Activated naive CD4-positive, alpha-beta T cell treated with Interleukin-2 at 50 U/mL for 16 hours (primary cell): ENCODE results near the gene COL7A1.
"Not testable (repeated sequence)": the region's sequence is repeated elsewhere in the genome, so short reads cannot be mapped to it uniquely, and the experiment has no call there.

Experiments used
- DNase-seq: peaks from one replicate; pipeline ENCODE4 v3.0.0-alpha.2; 2020

Gene COL7A1

DNA sequence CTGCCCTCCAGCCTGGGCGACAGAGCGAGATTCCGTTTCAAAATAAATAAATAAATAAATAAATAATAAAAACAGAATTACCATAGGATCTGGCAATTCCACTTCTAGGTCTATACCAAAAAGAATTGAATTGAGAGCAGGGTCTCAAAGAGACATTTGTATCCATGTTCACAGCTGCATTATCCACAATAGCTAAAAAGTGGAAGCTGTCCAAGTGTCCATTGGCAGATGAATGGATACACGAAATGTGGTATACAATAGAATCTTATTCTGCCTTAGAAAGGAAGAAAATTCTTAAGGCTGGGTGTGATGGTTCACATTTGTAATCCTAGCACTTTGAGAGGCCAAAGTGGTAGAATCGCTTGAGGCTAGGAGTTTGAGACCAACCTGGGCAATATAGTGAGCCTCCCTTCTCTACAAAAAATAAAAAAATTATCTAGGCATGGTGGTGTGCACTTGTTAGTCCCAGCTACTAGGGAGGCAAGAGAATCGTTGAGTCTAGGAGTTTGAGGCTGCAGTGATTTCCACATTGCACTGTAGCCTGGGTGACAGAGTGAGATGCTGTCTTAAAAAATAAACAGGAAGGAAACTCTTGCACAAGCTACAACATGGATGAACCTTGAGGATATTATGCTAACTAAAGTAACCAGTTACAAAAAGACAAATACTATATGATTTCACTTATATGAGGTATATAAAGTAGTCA lies 62.7 kb downstream of the COL7A1 start:
- no peak for DNase-seq

GRCh38 chr3:48530701-48531100 lies 64.4 kb downstream of the COL7A1 start:
- DNase-seq, result not testable (repeated sequence)

DNA sequence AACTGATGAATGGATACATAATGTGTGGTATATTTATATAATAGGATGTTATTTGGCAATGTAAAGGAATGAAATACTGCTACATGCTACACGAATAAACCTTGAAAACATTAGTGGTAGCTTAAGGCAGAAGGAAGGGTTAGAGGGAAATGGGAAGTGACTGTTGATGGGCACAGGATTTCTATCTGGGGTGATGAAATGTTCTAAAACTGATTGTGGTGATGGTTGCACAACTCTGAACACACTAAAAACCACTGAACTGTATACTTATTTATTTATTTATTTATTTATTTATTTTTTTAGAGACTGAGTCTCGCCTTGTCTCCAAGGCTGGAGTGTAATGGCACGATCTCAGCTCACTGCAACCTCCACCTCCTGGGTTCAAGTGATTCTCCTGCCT lies 66.4 kb downstream of the COL7A1 start:
- DNase-seq, result no peak

DNA sequence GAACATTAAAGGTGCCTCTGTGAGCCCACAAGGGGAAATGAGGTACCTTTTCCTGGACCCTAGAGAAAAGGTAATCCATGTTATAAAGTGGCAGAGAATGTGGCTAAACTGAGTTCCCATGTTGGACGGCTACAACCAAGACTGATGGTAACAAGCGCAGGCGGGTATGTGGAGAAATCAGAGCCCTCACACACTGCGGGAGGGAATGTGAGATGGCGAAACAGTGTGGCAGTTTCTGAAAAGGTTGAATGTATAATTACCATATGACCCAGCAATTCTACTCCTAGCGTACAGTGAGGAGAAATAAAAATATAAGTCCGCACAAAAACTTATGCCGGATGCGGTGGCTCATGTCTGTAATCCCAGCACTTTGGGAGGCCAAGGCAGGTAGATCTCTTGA lies 67.1 kb downstream of the COL7A1 start:
- no peak for DNase-seq

GRCh38 chr3:48524970-48525369 lies 70.2 kb downstream of the COL7A1 start:
- no peak for DNase-seq

DNA sequence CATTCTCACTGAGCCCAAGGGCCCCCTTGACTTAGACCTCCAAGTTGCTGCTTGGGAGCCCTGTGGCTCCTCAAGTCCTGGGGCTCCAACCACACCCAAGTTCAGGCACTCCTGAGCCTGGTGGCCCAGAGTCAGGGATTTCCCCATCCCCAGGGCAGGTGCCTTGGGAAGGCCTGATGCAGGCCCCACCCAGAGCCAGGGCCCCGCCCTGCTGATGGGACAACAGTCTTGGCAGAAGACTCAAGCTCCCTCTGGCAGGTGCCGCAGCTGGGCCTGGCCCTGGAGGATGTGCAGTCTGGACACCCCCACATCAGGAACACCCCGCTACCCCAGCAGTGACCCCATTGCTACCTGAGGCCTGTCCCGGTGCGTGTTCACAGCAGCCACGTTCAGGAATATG lies 73.5 kb downstream of the COL7A1 start:
- no peak for DNase-seq

DNA sequence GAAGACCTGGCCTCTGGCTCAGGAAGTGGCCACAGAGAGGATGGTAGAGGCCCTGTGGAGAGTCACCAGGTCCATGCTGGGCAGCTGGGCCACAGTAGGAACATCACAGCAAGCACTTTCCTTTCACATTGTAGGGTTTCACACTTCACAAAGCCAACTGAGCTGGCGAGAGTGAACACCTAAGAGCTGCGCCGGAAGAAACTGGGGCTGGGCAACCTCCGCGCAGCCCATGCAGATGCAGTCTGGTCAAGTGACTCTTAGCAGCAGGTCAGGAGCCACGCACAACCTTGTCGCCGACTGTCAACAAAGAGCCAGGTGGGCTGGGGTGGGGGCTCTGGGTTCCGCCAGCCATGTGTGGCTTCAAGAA lies 75.9 kb downstream of the COL7A1 start:
- DNase-seq, result no peak

DNA sequence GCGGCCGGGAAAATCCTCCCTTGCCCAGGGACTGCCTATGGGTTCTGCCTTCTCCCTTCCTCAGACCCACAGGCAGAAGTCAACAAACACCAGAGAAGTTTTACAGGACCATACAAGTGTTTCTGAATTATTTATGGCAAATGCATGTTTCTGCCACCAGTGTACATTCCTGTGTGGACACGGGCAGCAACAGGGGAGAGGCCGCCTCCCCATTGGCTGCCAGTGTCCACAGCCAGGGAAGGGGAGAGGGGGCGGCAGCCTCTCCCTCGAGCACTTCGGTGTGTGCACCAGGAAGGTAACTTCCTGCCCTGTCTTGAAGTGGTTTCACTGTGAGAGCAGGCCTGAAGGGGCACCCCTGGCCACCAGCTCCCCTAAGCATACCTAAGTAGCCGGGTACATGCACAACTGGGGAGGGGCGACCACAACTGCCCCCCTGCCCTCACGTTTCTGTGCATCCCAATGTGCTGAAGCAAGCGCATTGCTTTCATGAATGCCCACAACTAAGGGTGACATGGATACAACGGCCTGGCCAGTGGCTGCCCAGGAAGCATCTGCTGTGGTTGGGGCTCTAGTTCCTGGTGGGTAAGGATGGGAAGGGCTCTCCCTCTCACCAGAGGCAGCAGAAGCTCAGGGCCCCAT lies 76.4 kb downstream of the COL7A1 start:
- DNase-seq, result no peak

- no peak for DNase-seq
Observed at GRCh38 chr3:48518069-48518468, 77.1 kb downstream of the COL7A1 start.

DNA sequence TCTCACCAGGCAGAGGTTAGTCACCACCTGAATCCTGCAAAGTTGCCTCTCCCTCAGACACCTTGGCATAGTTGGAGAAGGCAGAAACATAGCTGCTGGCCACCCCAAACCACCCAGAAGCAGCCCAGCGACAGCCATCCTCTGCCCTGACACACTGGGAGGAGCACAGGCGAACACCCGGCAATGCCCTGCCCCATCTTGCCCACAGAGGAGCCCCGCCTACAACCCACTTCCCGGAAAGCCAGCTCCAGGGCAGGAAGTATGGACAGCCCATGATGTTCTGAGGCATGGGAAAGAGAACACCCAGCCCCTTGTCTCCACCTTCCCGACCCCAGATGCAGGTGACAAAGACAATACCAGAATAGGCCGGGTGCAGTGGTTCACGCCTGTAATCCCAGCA lies 78.6 kb downstream of the COL7A1 start:
- peak; percentile 26 for DNase-seq

- DNase-seq, result no peak
Observed at GRCh38 chr3:48514431-48515227, 80.5 kb downstream of the COL7A1 start.
